GM12878 (cell line): Measurements from ENCODE around the gene NKIRAS2.

Experiments used
- EED ChIP-seq: sonication (generic); IDR thresholded peaks from 2 replicates; pipeline ENCODE4 v1.6.1; 2016; ENCODE audit warnings: antibody characterized with exemption, low read depth
- EP300 ChIP-seq, 2 experiments: fragments of 150-350 bp in 1 of 2; IDR thresholded peaks; 2 replicates each; pipeline ENCODE4 v1.6.1; 2011 to 2012; ENCODE audit warnings: low read depth in 2 of 2, low read length in 2 of 2, borderline replicate concordance in 1 of 2, improper control_type of control experiment in 1 of 2, inconsistent platforms in 1 of 2; ENCODE audit not compliant: control insufficient read depth in 1 of 2
- USF1 ChIP-seq: IDR thresholded peaks from 2 replicates; pipeline ENCODE4 v1.6.1; 2011; ENCODE audit warnings: borderline replicate concordance, low read depth, mild to moderate bottlenecking, moderate library complexity, mixed read lengths, low read length; ENCODE audit not compliant: insufficient read depth; ENCODE audit errors: extremely low read length
- ZNF24 ChIP-seq: fragments of 450-650 bp; IDR thresholded peaks from 2 replicates; pipeline ENCODE4 v1.6.1; 2017; ENCODE audit warnings: antibody characterized with exemption, mild to moderate bottlenecking

GRCh38 chr17:42031584-42031983, 11.7 kb downstream of the NKIRAS2 start:
- TF ChIP-seq ZNF24, result no peak
- no peak for TF ChIP-seq USF1
- no peak for TF ChIP-seq EED
- no peak for TF ChIP-seq EP300 (IDR thresholded peaks at IDR 0.05; ENCODE audit: borderline replicate concordance in 1 of 2, control insufficient read depth in 1 of 2, low read depth in 2 of 2, low read length in 2 of 2)
